Measurements from ENCODE around the gene SLC38A4. TPM values are rescaled to one million over a fixed set of nuclear protein-coding genes. Genes with fewer than 3 reads are reported as not detected.

Gene SLC38A4
- total RNA-seq, 2 donors from 2014 or later: 0.28 to 2.0 TPM

DNA sequence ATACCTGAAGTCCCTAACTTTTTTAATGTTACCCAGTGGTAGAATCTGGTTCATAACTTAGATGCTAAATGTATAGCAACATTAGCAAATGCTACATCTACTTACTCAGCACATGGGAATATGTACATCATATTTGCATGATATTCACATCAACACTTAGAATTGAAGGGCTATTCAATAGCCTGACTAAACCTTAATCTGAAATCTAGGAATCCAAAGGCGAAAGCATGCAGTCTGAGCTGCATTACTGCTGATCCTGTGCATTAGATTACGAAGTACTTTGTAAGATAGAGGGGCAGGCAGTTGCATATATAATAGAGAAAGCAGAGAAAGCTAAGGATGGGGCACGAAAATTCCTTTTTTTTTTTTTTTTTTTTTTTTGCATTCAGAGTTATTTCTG, 40.4 kb downstream of the SLC38A4 start:
- no peak overlapping the region for H3K27ac ChIP-seq
- H3K36me3 ChIP-seq: no peaks in the 10 kb centered on the region
- TF ChIP-seq, protein P1, sequence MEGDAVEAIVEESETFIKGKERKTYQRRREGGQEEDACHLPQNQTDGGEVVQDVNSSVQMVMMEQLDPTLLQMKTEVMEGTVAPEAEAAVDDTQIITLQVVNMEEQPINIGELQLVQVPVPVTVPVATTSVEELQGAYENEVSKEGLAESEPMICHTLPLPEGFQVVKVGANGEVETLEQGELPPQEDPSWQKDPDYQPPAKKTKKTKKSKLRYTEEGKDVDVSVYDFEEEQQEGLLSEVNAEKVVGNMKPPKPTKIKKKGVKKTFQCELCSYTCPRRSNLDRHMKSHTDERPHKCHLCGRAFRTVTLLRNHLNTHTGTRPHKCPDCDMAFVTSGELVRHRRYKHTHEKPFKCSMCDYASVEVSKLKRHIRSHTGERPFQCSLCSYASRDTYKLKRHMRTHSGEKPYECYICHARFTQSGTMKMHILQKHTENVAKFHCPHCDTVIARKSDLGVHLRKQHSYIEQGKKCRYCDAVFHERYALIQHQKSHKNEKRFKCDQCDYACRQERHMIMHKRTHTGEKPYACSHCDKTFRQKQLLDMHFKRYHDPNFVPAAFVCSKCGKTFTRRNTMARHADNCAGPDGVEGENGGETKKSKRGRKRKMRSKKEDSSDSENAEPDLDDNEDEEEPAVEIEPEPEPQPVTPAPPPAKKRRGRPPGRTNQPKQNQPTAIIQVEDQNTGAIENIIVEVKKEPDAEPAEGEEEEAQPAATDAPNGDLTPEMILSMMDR (IDR thresholded peaks at IDR 0.05): no peak

GRCh38 chr12:46783871-46784270, 41.9 kb downstream of the SLC38A4 start:
- TF ChIP-seq, protein P1 (IDR thresholded peaks at IDR 0.05): no peak
- no peak overlapping the region for H3K27ac ChIP-seq
- H3K4me1 ChIP-seq: no peaks in the 10 kb centered on the region
- no peak overlapping the region for H3K4me3 ChIP-seq
- no peaks in the 10 kb centered on the region for H3K27me3 ChIP-seq
- no peaks in the 10 kb centered on the region for H3K9me3 ChIP-seq
- H3K36me3 ChIP-seq: no peaks in the 10 kb centered on the region
- no peak for DNase-seq (ENCODE audit: low spot score)

More for the DNA sequence above, 40.4 kb downstream of the SLC38A4 start:
- DNase-seq (ENCODE audit: low spot score): no peak
- H3K4me1 ChIP-seq: no peaks in the 10 kb centered on the region
- no peak overlapping the region for H3K4me3 ChIP-seq
- no peaks in the 10 kb centered on the region for H3K27me3 ChIP-seq
- no peaks in the 10 kb centered on the region for H3K9me3 ChIP-seq

- Histone ChIP-seq H3K27me3 (no peaks in the 10 kb centered on the region), H3K27ac (no peak overlapping the region), H3K4me3 (no peak overlapping the region), H3K9me3 (no peaks in the 10 kb centered on the region), H3K36me3 (no peaks in the 10 kb centered on the region), H3K4me1 (no peaks in the 10 kb centered on the region)
- TF ChIP-seq, protein P1 (IDR thresholded peaks at IDR 0.05): no peak
- no peak for DNase-seq (ENCODE audit: low spot score)
These were observed 45.9 kb downstream of the SLC38A4 start for GRCh38 chr12:46779879-46780278.

- TF ChIP-seq, protein P1 (IDR thresholded peaks at IDR 0.05): no peak
These were observed 46.7 kb downstream of the SLC38A4 start for GRCh38 chr12:46779063-46779462.

DNA sequence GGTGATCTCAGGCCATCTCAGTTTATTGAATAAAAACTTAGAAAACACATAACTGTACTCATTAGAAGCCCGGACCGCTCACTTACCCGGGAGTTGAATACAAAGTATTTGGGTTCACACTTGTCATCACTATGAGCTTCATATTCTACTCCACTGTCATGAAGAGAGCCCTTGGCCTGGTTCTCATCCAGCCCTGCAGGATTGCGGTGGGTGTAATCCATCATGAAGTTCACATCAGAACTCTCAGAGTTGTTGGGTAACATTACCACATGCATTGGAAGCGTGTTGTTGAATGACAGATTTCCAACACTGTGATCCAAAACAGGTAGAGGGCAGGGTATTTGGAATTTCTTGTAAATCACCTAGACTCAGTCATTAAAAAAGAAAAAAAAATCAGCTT, 47.4 kb downstream of the SLC38A4 start:
- no peak for DNase-seq (ENCODE audit: low spot score)
- TF ChIP-seq, protein P1 (IDR thresholded peaks at IDR 0.05): no peak
- no peaks in the 10 kb centered on the region for H3K27me3 ChIP-seq
- no peaks in the 10 kb centered on the region for H3K9me3 ChIP-seq
- H3K4me1 ChIP-seq: peaks cover 0 to 7% of the 10 kb centered on the region in 2 donors
- H3K27ac ChIP-seq: no peak overlapping the region
- no peaks in the 10 kb centered on the region for H3K36me3 ChIP-seq
- no peak overlapping the region for H3K4me3 ChIP-seq

More at GRCh38 chr12:46779063-46779462, 46.7 kb downstream of the SLC38A4 start:
- H3K4me3 ChIP-seq: no peak overlapping the region
- H3K36me3 ChIP-seq: no peaks in the 10 kb centered on the region
- no peaks in the 10 kb centered on the region for H3K27me3 ChIP-seq
- H3K27ac ChIP-seq: no peak overlapping the region
- peaks cover 0 to 2% of the 10 kb centered on the region in 2 donors for H3K4me1 ChIP-seq
- DNase-seq (ENCODE audit: low spot score): no peak
- H3K9me3 ChIP-seq: no peaks in the 10 kb centered on the region

DNA sequence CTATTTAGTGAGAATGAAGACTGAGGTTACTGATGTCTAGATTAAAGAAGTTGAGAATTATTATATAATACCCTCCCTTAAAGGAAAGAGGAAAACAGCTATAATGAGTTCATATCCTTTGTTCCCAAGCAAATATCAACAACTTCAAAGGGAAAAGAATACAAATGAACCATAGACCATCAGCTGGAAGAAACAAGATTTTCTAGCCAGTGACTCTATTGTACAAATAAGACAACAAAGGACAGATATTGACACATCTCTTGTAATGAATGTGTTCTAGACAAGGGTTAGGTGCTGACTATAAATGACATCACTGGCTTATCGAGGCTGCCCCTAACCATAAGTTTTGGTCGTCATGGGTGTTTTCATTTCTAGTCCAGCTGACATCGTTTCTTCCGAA, 48.2 kb downstream of the SLC38A4 start:
- Histone ChIP-seq H3K4me1 (peaks cover 0 to 7% of the 10 kb centered on the region in 2 donors), H3K4me3 (no peak overlapping the region), H3K27ac (no peak overlapping the region), H3K9me3 (no peaks in the 10 kb centered on the region), H3K27me3 (no peaks in the 10 kb centered on the region), H3K36me3 (no peaks in the 10 kb centered on the region)
- TF ChIP-seq, protein P1 (IDR thresholded peaks at IDR 0.05): no peak
- no peak for DNase-seq (ENCODE audit: low spot score)
